KMS-11 (cell line): ENCODE measurements around the gene MORN1.

Experiments
- H2AFZ ChIP-seq: fragments of 200-600 bp; sonication (generic); 2 replicates; pipeline ENCODE4 v1.6.1; 2016; ENCODE audit warnings: antibody characterized with exemption, mixed run types, low read depth
- H3K27ac ChIP-seq: fragments of 200-600 bp; sonication (generic); 2 replicates; pipeline ENCODE4 v1.6.1; 2016; ENCODE audit warnings: mild to moderate bottlenecking, mixed run types
- H3K27me3 ChIP-seq: fragments of 200-600 bp; sonication (generic); 2 replicates; pipeline ENCODE4 v1.6.1; 2017; ENCODE audit warnings: mild to moderate bottlenecking, low read depth, mixed run types, moderate library complexity; ENCODE audit not compliant: insufficient read depth
- H3K36me3 ChIP-seq: fragments of 200-600 bp; sonication (generic); 2 replicates; pipeline ENCODE4 v1.6.1; 2017; ENCODE audit warnings: mild to moderate bottlenecking, mixed run types; ENCODE audit not compliant: insufficient read depth
- H3K4me1 ChIP-seq: fragments of 200-600 bp; sonication (generic); 2 replicates; pipeline ENCODE4 v1.6.1; 2016; ENCODE audit warnings: mild to moderate bottlenecking, low read depth, mixed run types; ENCODE audit not compliant: poor library complexity, severe bottlenecking
- H3K4me2 ChIP-seq: fragments of 200-600 bp; sonication (generic); 2 replicates; pipeline ENCODE4 v1.7.0; 2016; ENCODE audit warnings: mild to moderate bottlenecking, mixed run types
- H3K4me3 ChIP-seq: fragments of 200-600 bp; sonication (generic); IDR thresholded peaks from 2 replicates; pipeline ENCODE4 v1.6.1; 2017; ENCODE audit warnings: low read depth, low read length, mixed read lengths; ENCODE audit not compliant: insufficient read depth
- H3K79me2 ChIP-seq: fragments of 200-600 bp; sonication (generic); 2 replicates; pipeline ENCODE4 v1.6.1; 2016; ENCODE audit warnings: low read depth, mixed run types; ENCODE audit not compliant: insufficient read depth
- H3K9ac ChIP-seq: fragments of 200-600 bp; sonication (generic); 2 replicates; pipeline ENCODE4 v1.6.1; 2016; ENCODE audit warnings: mild to moderate bottlenecking, mixed run types
- H4K20me1 ChIP-seq: fragments of 200-600 bp; sonication (generic); 2 replicates; pipeline ENCODE4 v1.6.1; 2016; ENCODE audit warnings: mild to moderate bottlenecking, mixed run types; ENCODE audit not compliant: insufficient read depth
- TF ChIP-seq, protein P1 (sequence below): fragments of 200-600 bp; sonication (generic); conservative IDR thresholded peaks from 2 replicates; pipeline ENCODE4 v1.6.1; 2017; ENCODE audit warnings: low read depth, mild to moderate bottlenecking, antibody characterized with exemption, low read length, moderate library complexity, mixed read lengths

MORN1 gene

DNA sequence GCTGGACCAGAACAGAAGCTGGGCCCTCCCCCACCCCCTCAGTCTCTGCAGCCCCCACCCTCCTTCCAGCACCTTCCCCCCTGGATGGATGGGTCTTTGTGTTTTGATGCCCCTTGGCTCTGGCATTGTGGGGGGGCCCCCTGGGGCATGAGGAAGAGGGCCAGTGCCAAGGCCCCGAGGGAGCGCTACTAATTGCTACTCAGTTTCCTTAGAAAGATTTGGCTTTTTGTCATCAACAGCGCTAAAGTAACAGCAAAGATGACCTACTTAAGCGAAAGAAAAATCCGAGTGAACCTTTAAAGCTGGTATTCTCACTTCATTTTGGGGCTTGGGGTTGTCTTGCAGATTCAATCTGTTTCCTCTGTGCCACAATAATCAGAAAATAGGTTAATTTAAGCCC is 99.8 kb downstream of the MORN1 start:
- Histone ChIP-seq H3K36me3 (no peaks in the 10 kb centered on the region), H3K9ac (no peak overlapping the region), H3K79me2 (no peaks in the 10 kb centered on the region), H4K20me1 (no peaks in the 10 kb centered on the region), H3K4me3 (no peak overlapping the region), H3K4me1 (peaks cover 10% of the 10 kb centered on the region), H3K27ac (no peak overlapping the region), H3K4me2 (no peak overlapping the region), H2AFZ (no peak overlapping the region), H3K27me3 (peaks cover 37% of the 10 kb centered on the region; the same call in 1 of the 2 replicates)
- TF ChIP-seq, protein P1, sequence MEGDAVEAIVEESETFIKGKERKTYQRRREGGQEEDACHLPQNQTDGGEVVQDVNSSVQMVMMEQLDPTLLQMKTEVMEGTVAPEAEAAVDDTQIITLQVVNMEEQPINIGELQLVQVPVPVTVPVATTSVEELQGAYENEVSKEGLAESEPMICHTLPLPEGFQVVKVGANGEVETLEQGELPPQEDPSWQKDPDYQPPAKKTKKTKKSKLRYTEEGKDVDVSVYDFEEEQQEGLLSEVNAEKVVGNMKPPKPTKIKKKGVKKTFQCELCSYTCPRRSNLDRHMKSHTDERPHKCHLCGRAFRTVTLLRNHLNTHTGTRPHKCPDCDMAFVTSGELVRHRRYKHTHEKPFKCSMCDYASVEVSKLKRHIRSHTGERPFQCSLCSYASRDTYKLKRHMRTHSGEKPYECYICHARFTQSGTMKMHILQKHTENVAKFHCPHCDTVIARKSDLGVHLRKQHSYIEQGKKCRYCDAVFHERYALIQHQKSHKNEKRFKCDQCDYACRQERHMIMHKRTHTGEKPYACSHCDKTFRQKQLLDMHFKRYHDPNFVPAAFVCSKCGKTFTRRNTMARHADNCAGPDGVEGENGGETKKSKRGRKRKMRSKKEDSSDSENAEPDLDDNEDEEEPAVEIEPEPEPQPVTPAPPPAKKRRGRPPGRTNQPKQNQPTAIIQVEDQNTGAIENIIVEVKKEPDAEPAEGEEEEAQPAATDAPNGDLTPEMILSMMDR, result no peak

GRCh38 chr1:2290595-2291510 is 100.5 kb downstream of the MORN1 start:
- Histone ChIP-seq H3K9ac (no peak overlapping the region), H3K27ac (no peak overlapping the region), H3K79me2 (no peaks in the 10 kb centered on the region), H2AFZ (no peak overlapping the region), H3K4me2 (no peak overlapping the region; the same call in 1 of the 2 replicates), H3K4me1 (peaks cover 10% of the 10 kb centered on the region), H3K4me3 (no peak overlapping the region), H3K36me3 (no peaks in the 10 kb centered on the region), H4K20me1 (no peaks in the 10 kb centered on the region), H3K27me3 (peaks cover 38% of the 10 kb centered on the region; the same call in 1 of the 2 replicates)
- TF ChIP-seq, protein P1, result no peak

GRCh38 chr1:2290171-2290578 is 101.2 kb downstream of the MORN1 start:
- Histone ChIP-seq H3K4me3 (no peak overlapping the region), H4K20me1 (no peaks in the 10 kb centered on the region), H3K27me3 (peaks cover 34% of the 10 kb centered on the region; the same call in 1 of the 2 replicates), H3K79me2 (no peaks in the 10 kb centered on the region), H2AFZ (no peak overlapping the region), H3K27ac (no peak overlapping the region), H3K36me3 (no peaks in the 10 kb centered on the region), H3K4me2 (no peak overlapping the region; the same call in 1 of the 2 replicates), H3K4me1 (peaks cover 10% of the 10 kb centered on the region), H3K9ac (no peak overlapping the region)
- TF ChIP-seq, protein P1, result no peak

GRCh38 chr1:2289607-2290006 is 101.7 kb downstream of the MORN1 start:
- H3K4me3 ChIP-seq, result no peak overlapping the region
- no peak overlapping the region for H3K9ac ChIP-seq
- H4K20me1 ChIP-seq, result no peaks in the 10 kb centered on the region
- H3K27me3 ChIP-seq, result peaks cover 31% of the 10 kb centered on the region; the same call in 1 of the 2 replicates
- H3K4me1 ChIP-seq, result peaks cover 10% of the 10 kb centered on the region
- H3K4me2 ChIP-seq, result no peak overlapping the region
- H3K79me2 ChIP-seq, result no peaks in the 10 kb centered on the region
- no peak overlapping the region for H3K27ac ChIP-seq
- H3K36me3 ChIP-seq, result no peaks in the 10 kb centered on the region
- no peak overlapping the region for H2AFZ ChIP-seq
- TF ChIP-seq, protein P1, result no peak
